ENCODE results near the gene OR10AD1.

DNA sequence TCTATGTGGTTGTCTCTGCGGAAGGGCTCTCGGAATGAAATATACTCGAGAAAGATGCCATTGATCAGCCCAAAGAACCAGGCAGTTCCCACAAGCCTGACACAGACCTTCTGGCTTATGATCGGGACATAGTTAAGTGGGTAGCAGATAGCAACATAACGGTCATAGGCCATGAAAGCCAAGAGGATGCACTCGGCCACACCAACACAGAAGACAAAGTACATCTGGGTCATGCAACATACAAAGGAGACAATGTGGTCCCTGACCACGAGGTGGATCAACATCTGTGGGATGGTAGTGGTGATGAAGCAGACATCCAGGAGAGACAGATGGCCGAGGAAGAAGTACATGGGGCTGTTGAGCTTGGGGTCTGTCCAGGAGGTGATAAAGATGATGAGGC is 326 bp downstream of the OR10AD1 start:
- TF ChIP-seq POLR2AphosphoS5 (IDR thresholded peaks at IDR 0.05; ENCODE audit: low read depth, low read length) = no peak
- no peak for TF ChIP-seq TAF1 (IDR thresholded peaks at IDR 0.05; ENCODE audit: borderline replicate concordance, low read depth, low read length)

Measured in GM12892 (cell line).